ENCODE measurements around the gene YWHAE.

GRCh38 chr17:1435326-1435725 lies 35.3 kb upstream of the YWHAE start:
- TF ChIP-seq CTCF (IDR thresholded peaks at IDR 0.05) = no peak
- TF ChIP-seq POLR2A (IDR thresholded peaks at IDR 0.05) = no peak
